GM23338 (cell line): ENCODE measurements around the gene MAMDC2.

ENCODE experiments used
- CREB1 ChIP-seq: fragments of 250-450 bp; sonication (Bioruptor Pico); IDR thresholded peaks from 2 replicates; pipeline ENCODE4 v1.5.0; 2020; ENCODE audit warnings: low read depth, mild to moderate bottlenecking, moderate library complexity
- CTCF ChIP-seq, 2 experiments: fragments of 200-600 bp in 1 of 2; sonication (generic) in 1 of 2; conservative IDR thresholded peaks; 2 replicates each; pipeline versions ENCODE4 v1.5.1 to v1.6.1; 2016 to 2017; ENCODE audit warnings: antibody characterized with exemption in 2 of 2, low read depth in 2 of 2, mild to moderate bottlenecking in 2 of 2, moderate library complexity in 1 of 2
- ETS1 ChIP-seq: IDR thresholded peaks from 2 replicates; pipeline ENCODE4 v1.6.1; 2016; ENCODE audit warnings: antibody characterized with exemption
- EZH2 ChIP-seq: fragments of 200-600 bp; sonication (generic); IDR thresholded peaks from one replicate; pipeline ENCODE4 v1.8.0; 2017; ENCODE audit warnings: antibody characterized with exemption, mild to moderate bottlenecking, low read depth; ENCODE audit not compliant: unreplicated experiment
- EZH2phosphoT487 ChIP-seq: fragments of 200-600 bp; sonication (generic); IDR thresholded peaks from one replicate; pipeline ENCODE4 v1.8.1; 2018; ENCODE audit warnings: antibody characterized with exemption; ENCODE audit not compliant: unreplicated experiment
- JUNB ChIP-seq: IDR thresholded peaks from one replicate; pipeline ENCODE4 v1.6.1; 2016; ENCODE audit warnings: antibody characterized with exemption; ENCODE audit not compliant: unreplicated experiment
- POLR2AphosphoS5 ChIP-seq: IDR thresholded peaks from 2 replicates; pipeline ENCODE4 v1.6.1; 2016; ENCODE audit warnings: antibody characterized with exemption, low read depth
- REST ChIP-seq: IDR thresholded peaks from one replicate; pipeline ENCODE4 v1.6.1; 2018; ENCODE audit warnings: antibody characterized with exemption; ENCODE audit not compliant: unreplicated experiment
- STAT1 ChIP-seq: IDR thresholded peaks from one replicate; pipeline ENCODE4 v1.6.1; 2016; ENCODE audit warnings: antibody characterized with exemption; ENCODE audit not compliant: unreplicated experiment
- ZNF114 ChIP-seq: fragments of 250-450 bp; sonication (Bioruptor Pico); IDR thresholded peaks from 2 replicates; pipeline ENCODE4 v1.5.0; 2020; ENCODE audit warnings: mild to moderate bottlenecking, moderate library complexity
- ZNF331 ChIP-seq: fragments of 250-450 bp; sonication (Bioruptor Pico); IDR thresholded peaks from 2 replicates; pipeline ENCODE4 v1.5.0; 2020; ENCODE audit warnings: low read depth, mild to moderate bottlenecking, moderate library complexity

GRCh38 chr9:70123695-70124094 lies 80.0 kb downstream of the MAMDC2 start:
- TF ChIP-seq EZH2 (no peak), POLR2AphosphoS5 (no peak), CTCF (conservative IDR thresholded peaks at IDR 0.05; ENCODE audit: low read depth in 2 of 2) (no peak), ZNF331 (CRISPR knock-in tag) (no peak), JUNB (no peak), EZH2phosphoT487 (no peak), CREB1 (CRISPR knock-in tag) (no peak), ETS1 (no peak), REST (no peak), STAT1 (no peak), ZNF114 (no peak)
